GM06990 (cell line): ENCODE results near the gene ANGEL2.

Experiments used
- DNase-seq: peaks from one replicate; pipeline ENCODE4 v3.0.0-alpha.2; 2011; ENCODE audit not compliant: insufficient read length; ENCODE audit errors: extremely low read depth
- H3K27me3 ChIP-seq: replicated peaks from 2 replicates; pipeline ENCODE4 v1.6.0; 2011; ENCODE audit warnings: low read length; ENCODE audit not compliant: control insufficient read depth, insufficient read depth
- H3K36me3 ChIP-seq: 2 replicates; pipeline ENCODE4 v1.5.1; 2011; ENCODE audit warnings: low read length; ENCODE audit not compliant: control insufficient read depth, insufficient read depth
- H3K4me3 ChIP-seq: replicated peaks from 2 replicates; pipeline ENCODE4 v1.5.1; 2011; ENCODE audit warnings: low read depth, mild to moderate bottlenecking, control low read depth, low read length
- CTCF ChIP-seq: IDR thresholded peaks from 2 replicates; pipeline ENCODE4 v1.5.1; 2011; ENCODE audit warnings: low read length, control low read depth, mild to moderate bottlenecking, inconsistent platforms; ENCODE audit not compliant: insufficient read depth, poor library complexity, severe bottlenecking

ANGEL2 gene

GRCh38 chr1:213054733-213055591 lies 39.3 kb upstream of the ANGEL2 start:
- no peak for TF ChIP-seq CTCF

GRCh38 chr1:213054142-213054541 lies 38.5 kb upstream of the ANGEL2 start:
- no peak for DNase-seq
- TF ChIP-seq CTCF = no peak
- Histone ChIP-seq H3K36me3 (no peaks in the 10 kb centered on the region), H3K4me3 (no peak overlapping the region), H3K27me3 (no peaks in the 10 kb centered on the region)

More at GRCh38 chr1:213054733-213055591, 39.3 kb upstream of the ANGEL2 start:
- H3K27me3 ChIP-seq = no peaks in the 10 kb centered on the region
- H3K36me3 ChIP-seq = no peaks in the 10 kb centered on the region
- H3K4me3 ChIP-seq = no peak overlapping the region
- no peak for DNase-seq

DNA sequence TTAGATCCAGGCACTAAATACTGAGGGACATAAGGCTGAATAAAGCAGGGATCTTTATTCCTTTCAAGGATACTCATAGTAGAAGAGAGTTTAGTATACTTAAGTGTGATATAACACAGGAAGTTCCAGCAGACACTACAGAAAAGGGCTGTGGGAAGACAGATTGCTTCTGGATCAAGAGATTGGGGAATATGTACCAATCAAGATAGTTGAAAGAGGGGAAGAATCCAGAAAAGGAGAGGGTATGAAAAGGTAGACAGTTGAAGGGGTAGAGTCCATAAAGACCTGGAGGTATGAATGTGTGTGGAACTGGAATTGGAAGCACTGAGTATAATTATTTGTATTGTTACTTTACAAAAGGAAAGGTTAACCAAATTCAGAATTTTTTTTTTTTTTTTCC lies 37.8 kb upstream of the ANGEL2 start:
- TF ChIP-seq CTCF = no peak
- H3K4me3 ChIP-seq = no peak overlapping the region
- DNase-seq = no peak
- H3K36me3 ChIP-seq = no peaks in the 10 kb centered on the region
- no peaks in the 10 kb centered on the region for H3K27me3 ChIP-seq

- DNase-seq = no peak
- TF ChIP-seq CTCF = no peak
- no peaks in the 10 kb centered on the region for H3K27me3 ChIP-seq
- H3K4me3 ChIP-seq = peak overlapping the region; percentile 95
- no peaks in the 10 kb centered on the region for H3K36me3 ChIP-seq
Measured at GRCh38 chr1:213051881-213052202, 36.2 kb upstream of the ANGEL2 start.

DNA sequence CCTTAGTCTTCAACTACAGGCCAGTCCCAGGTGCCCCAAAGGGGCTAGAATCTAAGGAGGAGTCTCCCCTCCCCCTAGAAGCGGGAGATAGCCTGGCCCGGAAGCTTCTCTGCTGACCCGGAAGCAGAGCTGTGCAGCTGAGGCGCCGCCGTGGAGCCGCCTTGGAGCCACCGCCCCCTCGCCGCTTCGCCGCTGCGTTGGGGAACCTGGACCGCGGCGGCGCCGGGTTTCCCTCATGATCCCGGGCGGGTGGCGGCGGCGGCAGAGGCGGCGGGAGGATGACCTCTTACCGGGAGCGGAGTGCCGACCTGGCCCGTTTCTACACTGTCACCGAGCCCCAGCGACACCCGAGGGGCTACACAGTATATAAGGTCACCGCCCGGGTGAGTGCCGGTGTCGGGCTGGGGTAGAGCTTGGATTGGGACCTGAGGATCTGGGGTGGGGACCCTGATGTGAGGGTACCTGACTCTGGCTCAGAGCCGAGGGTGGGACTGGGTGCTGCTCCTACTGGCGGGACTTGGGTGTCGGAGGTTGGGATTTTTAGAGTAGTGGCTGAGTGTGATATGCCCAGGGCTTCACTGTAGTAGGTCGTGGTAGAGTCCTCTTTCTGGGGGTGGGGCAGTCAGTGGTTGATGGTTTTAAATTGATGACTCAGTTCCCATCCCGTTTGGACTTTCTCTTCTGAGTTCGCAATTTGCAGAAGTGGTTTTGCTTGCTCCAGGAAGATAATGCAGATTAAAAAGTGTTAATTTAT lies 35.6 kb upstream of the ANGEL2 start, which contains the start of gene RPS6KC1:
Gene RPS6KC1, plus strand, starts transcription at position 115 of the 754 bp plus-strand sequence. Its CDS starts 164 bp downstream, at position 279.
- Histone ChIP-seq H3K36me3 (no peaks in the 10 kb centered on the region), H3K4me3 (peak within 1 kb of the TSS; percentile 95), H3K27me3 (no peaks in the 10 kb centered on the region)
- TF ChIP-seq CTCF = no peak
- peak; percentile 82 for DNase-seq
